ENCODE measurements around the gene C15orf39.

C15orf39 gene

GRCh38 chr15:75194397-75194796 is 7.3 kb upstream of the C15orf39 start:
- H3K9ac ChIP-seq (ENCODE audit: low read length), result no peak overlapping the region
- H3K79me2 ChIP-seq (ENCODE audit: insufficient read depth, low read length), result no peaks in the 10 kb centered on the region
- H3K9me2 ChIP-seq (replicated peaks; ENCODE audit: insufficient read depth, low read length), result no peaks in the 10 kb centered on the region
- no peaks in the 10 kb centered on the region for H3K9me3 ChIP-seq (ENCODE audit: insufficient read depth, low read length)
- no peaks in the 10 kb centered on the region for H3K27me3 ChIP-seq (ENCODE audit: low read length)
- H3K4me3 ChIP-seq (ENCODE audit: insufficient read depth, low read length, poor library complexity, severe bottlenecking), result no peak overlapping the region
- H3K36me3 ChIP-seq (ENCODE audit: low read length), result no peaks in the 10 kb centered on the region
- no peak overlapping the region for H3K27ac ChIP-seq (ENCODE audit: low read depth, low read length)
- no peak for TF ChIP-seq EZH2phosphoT487 (conservative IDR thresholded peaks at IDR 0.05; ENCODE audit: low read length)
- TF ChIP-seq CTCF (IDR thresholded peaks at IDR 0.05; ENCODE audit: insufficient read depth, low read length, poor library complexity, severe bottlenecking), result no peak
- H2AFZ ChIP-seq (ENCODE audit: low read depth, low read length, severe bottlenecking), result no peak overlapping the region
- H3K4me2 ChIP-seq (ENCODE audit: low read depth, low read length, poor library complexity, severe bottlenecking), result no peak overlapping the region
- H3F3A ChIP-seq (ENCODE audit: insufficient read depth), result no peaks in the 10 kb centered on the region
- no peaks in the 10 kb centered on the region for H4K20me1 ChIP-seq (ENCODE audit: low read depth, low read length)

- no peaks in the 10 kb centered on the region for H3K79me2 ChIP-seq (ENCODE audit: insufficient read depth, low read length)
- no peaks in the 10 kb centered on the region for H3F3A ChIP-seq (ENCODE audit: insufficient read depth)
- H3K4me3 ChIP-seq (ENCODE audit: insufficient read depth, low read length, poor library complexity, severe bottlenecking), result no peak overlapping the region
- H3K9me2 ChIP-seq (replicated peaks; ENCODE audit: insufficient read depth, low read length), result no peaks in the 10 kb centered on the region
- H2AFZ ChIP-seq (ENCODE audit: low read depth, low read length, severe bottlenecking), result no peak overlapping the region
- no peak overlapping the region for H3K4me2 ChIP-seq (ENCODE audit: low read depth, low read length, poor library complexity, severe bottlenecking)
- TF ChIP-seq EZH2phosphoT487 (conservative IDR thresholded peaks at IDR 0.05; ENCODE audit: low read length) (no peak), CTCF (IDR thresholded peaks at IDR 0.05; ENCODE audit: insufficient read depth, low read length, poor library complexity, severe bottlenecking) (no peak)
- no peaks in the 10 kb centered on the region for H3K9me3 ChIP-seq (ENCODE audit: insufficient read depth, low read length)
- no peak overlapping the region for H3K27ac ChIP-seq (ENCODE audit: low read depth, low read length)
- no peaks in the 10 kb centered on the region for H3K36me3 ChIP-seq (ENCODE audit: low read length)
- H4K20me1 ChIP-seq (ENCODE audit: low read depth, low read length), result no peaks in the 10 kb centered on the region
- H3K27me3 ChIP-seq (ENCODE audit: low read length), result no peaks in the 10 kb centered on the region
- no peak overlapping the region for H3K9ac ChIP-seq (ENCODE audit: low read length)
Observed at GRCh38 chr15:75195122-75195765, 6.4 kb upstream of the C15orf39 start.

GRCh38 chr15:75195766-75196241 is 5.9 kb upstream of the C15orf39 start:
- Histone ChIP-seq H3K79me2 (ENCODE audit: insufficient read depth, low read length) (no peaks in the 10 kb centered on the region), H3K27me3 (ENCODE audit: low read length) (no peaks in the 10 kb centered on the region), H4K20me1 (ENCODE audit: low read depth, low read length) (no peaks in the 10 kb centered on the region), H3K27ac (ENCODE audit: low read depth, low read length) (no peak overlapping the region), H3K36me3 (ENCODE audit: low read length) (no peaks in the 10 kb centered on the region), H3F3A (ENCODE audit: insufficient read depth) (no peaks in the 10 kb centered on the region), H3K4me2 (ENCODE audit: low read depth, low read length, poor library complexity, severe bottlenecking) (no peak overlapping the region), H3K9me3 (ENCODE audit: insufficient read depth, low read length) (no peaks in the 10 kb centered on the region), H3K9ac (ENCODE audit: low read length) (no peak overlapping the region), H3K9me2 (replicated peaks; ENCODE audit: insufficient read depth, low read length) (no peaks in the 10 kb centered on the region), H3K4me3 (ENCODE audit: insufficient read depth, low read length, poor library complexity, severe bottlenecking) (no peak overlapping the region), H2AFZ (ENCODE audit: low read depth, low read length, severe bottlenecking) (no peak overlapping the region)
- TF ChIP-seq CTCF (IDR thresholded peaks at IDR 0.05; ENCODE audit: insufficient read depth, low read length, poor library complexity, severe bottlenecking) (no peak), EZH2phosphoT487 (conservative IDR thresholded peaks at IDR 0.05; ENCODE audit: low read length) (no peak)

Data from SU-DHL-6 (cell line).